HEK293 (cell line): ENCODE data around the gene FRYL.

ENCODE experiments used
- CTCF ChIA-PET: fragments of 350-600 bp; formaldehyde crosslinking; extraction: SDS; loops from one replicate; lab custom pipeline; 2021; ENCODE audit warnings: antibody characterized with exemption; lab: Yijun Ruan, JAX
- POLR2A ChIA-PET: fragments of 300-600 bp; formaldehyde crosslinking; extraction: SDS; loops from one replicate; lab custom pipeline; 2020; ENCODE audit warnings: antibody characterized with exemption, inconsistent platforms; lab: Yijun Ruan, JAX
- H3K27ac ChIP-seq: fragments of 200-500 bp; sonication (Bioruptor generic); 2 replicates; pipeline ENCODE4 v1.5.1; 2014; ENCODE audit warnings: low read depth, low read length, control low read depth, inconsistent platforms; ENCODE audit errors: extremely low read depth
- H3K36me3 ChIP-seq, 2 experiments: fragments of 200-500 bp in 1 of 2; sonication (Bioruptor generic) in 1 of 2; 1 replicate in 1 of 2; 2 replicates in 1 of 2; pipeline ENCODE4 v1.5.1; 2014 to 2017; ENCODE audit warnings: inconsistent platforms in 2 of 2, low read length in 2 of 2; ENCODE audit not compliant: control insufficient read depth in 2 of 2, insufficient read depth in 1 of 2
- H3K4me1 ChIP-seq: fragments of 200-500 bp; sonication (Bioruptor generic); 2 replicates; pipeline ENCODE4 v1.5.1; 2014; ENCODE audit warnings: mild to moderate bottlenecking, low read length, inconsistent platforms; ENCODE audit not compliant: control insufficient read depth, insufficient read depth
- H3K4me3 ChIP-seq: 2 replicates; pipeline ENCODE4 v1.5.1; 2011; ENCODE audit warnings: low read depth, mild to moderate bottlenecking, control low read depth, low read length, moderate library complexity
- H3K9me3 ChIP-seq: fragments of 200-500 bp; sonication (Bioruptor generic); 2 replicates; pipeline ENCODE4 v1.5.1; 2014; ENCODE audit warnings: low read depth, low read length, inconsistent platforms; ENCODE audit not compliant: control insufficient read depth, insufficient read depth
- GLI4 ChIP-seq: fragments of 450-650 bp; formaldehyde crosslinking; IDR thresholded peaks from 2 replicates; pipeline ENCODE4 v1.5.1; 2016; ENCODE audit warnings: missing biosample characterization, missing genetic modification characterization
- KLF1 ChIP-seq: fragments of 450-650 bp; formaldehyde crosslinking; IDR thresholded peaks from 2 replicates; pipeline ENCODE4 v1.5.1; 2016; ENCODE audit warnings: missing biosample characterization, missing genetic modification characterization
- KLF8 ChIP-seq: fragments of 450-650 bp; formaldehyde crosslinking; IDR thresholded peaks from 2 replicates; pipeline ENCODE4 v1.5.1; 2016; ENCODE audit warnings: missing biosample characterization, missing genetic modification characterization
- OVOL3 ChIP-seq: fragments of 450-650 bp; formaldehyde crosslinking; IDR thresholded peaks from 2 replicates; pipeline ENCODE4 v1.5.1; 2016; ENCODE audit warnings: missing biosample characterization, missing genetic modification characterization
- SP2 ChIP-seq: fragments of 450-650 bp; formaldehyde crosslinking; IDR thresholded peaks from 2 replicates; pipeline ENCODE4 v1.5.1; 2016; ENCODE audit warnings: missing biosample characterization, missing genetic modification characterization
- SP3 ChIP-seq: fragments of 450-650 bp; formaldehyde crosslinking; IDR thresholded peaks from 2 replicates; pipeline ENCODE4 v1.5.1; 2016; ENCODE audit warnings: missing biosample characterization, missing genetic modification characterization
- TCF7L2 ChIP-seq: IDR thresholded peaks from 2 replicates; pipeline ENCODE4 v1.6.1; 2011; ENCODE audit warnings: low read depth, mild to moderate bottlenecking, inconsistent platforms, low read length, moderate library complexity, borderline replicate concordance
- TRIM28 ChIP-seq: IDR thresholded peaks from 2 replicates; pipeline ENCODE4 v1.6.1; 2011; ENCODE audit warnings: low read length, control low read depth, borderline replicate concordance
- ZNF114 ChIP-seq: fragments of 450-650 bp; formaldehyde crosslinking; IDR thresholded peaks from 2 replicates; pipeline ENCODE4 v1.5.0; 2017; ENCODE audit warnings: missing biosample characterization, missing genetic modification characterization
- ZNF146 ChIP-seq: fragments of 450-650 bp; formaldehyde crosslinking; IDR thresholded peaks from 2 replicates; pipeline ENCODE4 v1.5.1; 2016; ENCODE audit warnings: missing biosample characterization, missing genetic modification characterization
- ZNF18 ChIP-seq: fragments of 450-650 bp; formaldehyde crosslinking; IDR thresholded peaks from 2 replicates; pipeline ENCODE4 v1.5.1; 2016; ENCODE audit warnings: missing biosample characterization, missing genetic modification characterization
- ZNF223 ChIP-seq: fragments of 450-650 bp; formaldehyde crosslinking; IDR thresholded peaks from 2 replicates; pipeline ENCODE4 v1.5.1; 2016; ENCODE audit warnings: missing biosample characterization, missing genetic modification characterization
- ZNF398 ChIP-seq: fragments of 450-650 bp; formaldehyde crosslinking; IDR thresholded peaks from 2 replicates; pipeline ENCODE4 v1.5.1; 2017; ENCODE audit warnings: missing biosample characterization, missing genetic modification characterization
- ZNF404 ChIP-seq: fragments of 450-650 bp; formaldehyde crosslinking; IDR thresholded peaks from 2 replicates; pipeline ENCODE4 v1.5.1; 2017; ENCODE audit warnings: missing biosample characterization, missing genetic modification characterization
- ZNF48 ChIP-seq: fragments of 450-650 bp; formaldehyde crosslinking; IDR thresholded peaks from 2 replicates; pipeline ENCODE4 v1.5.1; 2016; ENCODE audit warnings: missing biosample characterization, missing genetic modification characterization
- ZNF514 ChIP-seq: fragments of 450-650 bp; formaldehyde crosslinking; IDR thresholded peaks from 2 replicates; pipeline ENCODE4 v1.5.1; 2016; ENCODE audit warnings: missing biosample characterization, missing genetic modification characterization
- ZNF529 ChIP-seq: fragments of 450-650 bp; formaldehyde crosslinking; IDR thresholded peaks from 2 replicates; pipeline ENCODE4 v1.5.1; 2017; ENCODE audit warnings: missing genetic modification characterization, missing biosample characterization; ENCODE audit not compliant: insufficient replicate concordance
- ZNF530 ChIP-seq: fragments of 450-650 bp; formaldehyde crosslinking; IDR thresholded peaks from 2 replicates; pipeline ENCODE4 v1.5.1; 2016; ENCODE audit warnings: low read depth, missing biosample characterization, missing genetic modification characterization
- ZNF600 ChIP-seq: fragments of 450-650 bp; formaldehyde crosslinking; IDR thresholded peaks from 2 replicates; pipeline ENCODE4 v1.5.1; 2016; ENCODE audit warnings: missing biosample characterization, missing genetic modification characterization
- ZNF768 ChIP-seq: fragments of 450-650 bp; formaldehyde crosslinking; IDR thresholded peaks from 2 replicates; pipeline ENCODE4 v1.5.1; 2018; ENCODE audit warnings: missing biosample characterization, mild to moderate bottlenecking, missing genetic modification characterization
- ZSCAN18 ChIP-seq: fragments of 450-650 bp; formaldehyde crosslinking; IDR thresholded peaks from 2 replicates; pipeline ENCODE4 v1.5.1; 2016; ENCODE audit warnings: missing biosample characterization, missing genetic modification characterization
- TF ChIP-seq, protein P1 (sequence below): IDR thresholded peaks from 2 replicates; pipeline ENCODE4 v1.6.1; 2011; ENCODE audit warnings: mild to moderate bottlenecking, low read depth, low read length, borderline replicate concordance
- TF ChIP-seq, protein P2 (sequence below): fragments of 450-650 bp; formaldehyde crosslinking; IDR thresholded peaks from 2 replicates; pipeline ENCODE4 v1.5.1; 2017; ENCODE audit warnings: missing biosample characterization, missing genetic modification characterization
- TF ChIP-seq, protein P3 (sequence below): fragments of 450-650 bp; formaldehyde crosslinking; IDR thresholded peaks from 2 replicates; pipeline ENCODE4 v1.5.1; 2016; ENCODE audit warnings: missing biosample characterization, missing genetic modification characterization

Gene FRYL

GRCh38 chr4:48680848-48681568, 99.1 kb downstream of the FRYL start:
- ChIA-PET CTCF (interaction anchor here (1.1 to 1.5 kb wide), 2 partner anchors 19 to 102 kb away, joined by 4 to 5 read pairs; no protein-coding TSS in a partner anchor), POLR2A (no interaction called here)
- H3K27ac ChIP-seq, result no peak overlapping the region
- no peak for TF ChIP-seq ZNF530 (tag by site-specific recombination)
- TF ChIP-seq, protein P1, sequence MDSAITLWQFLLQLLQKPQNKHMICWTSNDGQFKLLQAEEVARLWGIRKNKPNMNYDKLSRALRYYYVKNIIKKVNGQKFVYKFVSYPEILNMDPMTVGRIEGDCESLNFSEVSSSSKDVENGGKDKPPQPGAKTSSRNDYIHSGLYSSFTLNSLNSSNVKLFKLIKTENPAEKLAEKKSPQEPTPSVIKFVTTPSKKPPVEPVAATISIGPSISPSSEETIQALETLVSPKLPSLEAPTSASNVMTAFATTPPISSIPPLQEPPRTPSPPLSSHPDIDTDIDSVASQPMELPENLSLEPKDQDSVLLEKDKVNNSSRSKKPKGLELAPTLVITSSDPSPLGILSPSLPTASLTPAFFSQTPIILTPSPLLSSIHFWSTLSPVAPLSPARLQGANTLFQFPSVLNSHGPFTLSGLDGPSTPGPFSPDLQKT, result no peak
- TF ChIP-seq, protein P2, sequence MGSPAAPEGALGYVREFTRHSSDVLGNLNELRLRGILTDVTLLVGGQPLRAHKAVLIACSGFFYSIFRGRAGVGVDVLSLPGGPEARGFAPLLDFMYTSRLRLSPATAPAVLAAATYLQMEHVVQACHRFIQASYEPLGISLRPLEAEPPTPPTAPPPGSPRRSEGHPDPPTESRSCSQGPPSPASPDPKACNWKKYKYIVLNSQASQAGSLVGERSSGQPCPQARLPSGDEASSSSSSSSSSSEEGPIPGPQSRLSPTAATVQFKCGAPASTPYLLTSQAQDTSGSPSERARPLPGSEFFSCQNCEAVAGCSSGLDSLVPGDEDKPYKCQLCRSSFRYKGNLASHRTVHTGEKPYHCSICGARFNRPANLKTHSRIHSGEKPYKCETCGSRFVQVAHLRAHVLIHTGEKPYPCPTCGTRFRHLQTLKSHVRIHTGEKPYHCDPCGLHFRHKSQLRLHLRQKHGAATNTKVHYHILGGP, result no peak
- TF ChIP-seq ZNF600 (tag by site-specific recombination), result no peak
- no peak for TF ChIP-seq ZSCAN18
- no peak for TF ChIP-seq ZNF398 (tag by site-specific recombination)
- TF ChIP-seq ZNF48 (tag by site-specific recombination), result no peak
- no peak for TF ChIP-seq ZNF529
- TF ChIP-seq TRIM28, result no peak
- no peak for TF ChIP-seq TCF7L2
- no peak for TF ChIP-seq ZNF146 (tag by site-specific recombination)
- TF ChIP-seq ZNF768, result no peak
- no peaks in the 10 kb centered on the region for H3K9me3 ChIP-seq
- H3K4me3 ChIP-seq, result no peak overlapping the region
- H3K36me3 ChIP-seq, result no peaks in the 10 kb centered on the region
- H3K4me1 ChIP-seq, result no peaks in the 10 kb centered on the region

- no peak overlapping the region for H3K4me3 ChIP-seq
- H3K9me3 ChIP-seq, result no peaks in the 10 kb centered on the region
- CTCF ChIA-PET, result no interaction called here
- no peaks in the 10 kb centered on the region for H3K4me1 ChIP-seq
- POLR2A ChIA-PET, result no interaction called here
- H3K36me3 ChIP-seq, result no peaks in the 10 kb centered on the region
- TF ChIP-seq ZNF514 (tag by site-specific recombination), result no peak
- no peak for TF ChIP-seq KLF1 (tag by site-specific recombination)
- TF ChIP-seq ZNF223 (tag by site-specific recombination), result no peak
- TF ChIP-seq SP2 (tag by site-specific recombination), result no peak
- TF ChIP-seq OVOL3, result no peak
- no peak overlapping the region for H3K27ac ChIP-seq
These were observed 106.5 kb downstream of the FRYL start for GRCh38 chr4:48673537-48673936.

GRCh38 chr4:48670587-48670986, 109.5 kb downstream of the FRYL start:
- POLR2A ChIA-PET, result no interaction called here
- Histone ChIP-seq H3K4me3 (no peak overlapping the region), H3K36me3 (no peaks in the 10 kb centered on the region), H3K9me3 (no peaks in the 10 kb centered on the region), H3K4me1 (no peaks in the 10 kb centered on the region), H3K27ac (no peak overlapping the region)
- CTCF ChIA-PET, result no interaction called here
- TF ChIP-seq ZNF114 (tag by site-specific recombination) (no peak), SP3 (tag by site-specific recombination) (no peak), KLF8 (tag by site-specific recombination) (no peak), ZNF146 (tag by site-specific recombination) (peak; percentile 93), GLI4 (tag by site-specific recombination) (no peak), ZNF404 (tag by site-specific recombination) (no peak), ZNF18 (tag by site-specific recombination) (no peak)
- TF ChIP-seq, protein P3, sequence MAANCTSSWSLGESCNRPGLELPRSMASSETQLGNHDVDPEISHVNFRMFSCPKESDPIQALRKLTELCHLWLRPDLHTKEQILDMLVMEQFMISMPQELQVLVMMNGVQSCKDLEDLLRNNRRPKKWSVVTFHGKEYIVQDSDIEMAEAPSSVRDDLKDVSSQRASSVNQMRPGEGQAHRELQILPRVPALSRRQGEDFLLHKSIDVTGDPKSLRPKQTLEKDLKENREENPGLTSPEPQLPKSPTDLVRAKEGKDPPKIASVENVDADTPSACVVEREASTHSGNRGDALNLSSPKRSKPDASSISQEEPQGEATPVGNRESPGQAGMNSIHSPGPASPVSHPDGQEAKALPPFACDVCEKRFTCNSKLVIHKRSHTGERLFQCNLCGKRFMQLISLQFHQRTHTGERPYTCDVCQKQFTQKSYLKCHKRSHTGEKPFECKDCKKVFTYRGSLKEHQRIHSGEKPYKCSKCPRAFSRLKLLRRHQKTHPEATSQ, result no peak
